ENCODE results near the gene FCHSD2. TPM values are rescaled to one million over a fixed set of nuclear protein-coding genes. Genes with fewer than 3 reads are reported as not detected.

Gene FCHSD2
- total RNA-seq = 10 to 100 TPM; 41.1 to 45.0 TPM
- 44.4 to 46.8 reads per million in 2 donors for total RNA-seq

GRCh38 chr11:73142128-73142377 is at the start of gene FCHSD2:
Gene FCHSD2, minus strand, starts transcription at chr11:73142318. Its CDS starts 441 bp downstream, at chr11:73141877.
- Mint-ChIP-seq H3K4me3 (peak within 1 kb of the TSS; percentile 97), H3K36me3 (ENCODE audit: low read depth) (peaks cover 5% of the 10 kb centered on the region), H3K27me3 (no peaks in the 10 kb centered on the region), H3K4me1 (peaks cover 32% of the 10 kb centered on the region), H3K27ac (peak within 1 kb of the TSS; percentile 100)
- no peaks in the 10 kb centered on the region for H3K9me3 ChIP-seq (ENCODE audit: control insufficient read depth, low read length, poor library complexity, severe bottlenecking)
- DNase-seq (no peak), ATAC-seq (no peak)

- peaks cover 5% of the 10 kb centered on the region for H3K36me3 Mint-ChIP-seq (ENCODE audit: low read depth)
- no peak overlapping the region for H3K4me3 Mint-ChIP-seq
- ATAC-seq = no peak
- peaks cover 23% of the 10 kb centered on the region for H3K27me3 Mint-ChIP-seq
- H3K4me1 Mint-ChIP-seq = peaks cover 2% of the 10 kb centered on the region
- H3K9me3 ChIP-seq (ENCODE audit: control insufficient read depth, low read length, poor library complexity, severe bottlenecking) = no peaks in the 10 kb centered on the region
- no peak for DNase-seq
- H3K27ac Mint-ChIP-seq = no peak overlapping the region
These were observed 49.0 kb upstream of the FCHSD2 start for GRCh38 chr11:73191151-73191550.

- Mint-ChIP-seq H3K27me3 (peaks cover 23% of the 10 kb centered on the region), H3K36me3 (ENCODE audit: low read depth) (peaks cover 5% of the 10 kb centered on the region), H3K4me1 (peaks cover 2% of the 10 kb centered on the region), H3K4me3 (no peak overlapping the region), H3K27ac (no peak overlapping the region)
- DNase-seq = no peak
- H3K9me3 ChIP-seq (ENCODE audit: control insufficient read depth, low read length, poor library complexity, severe bottlenecking) = no peaks in the 10 kb centered on the region
- ATAC-seq = no peak
These were observed 48.4 kb upstream of the FCHSD2 start for GRCh38 chr11:73190557-73190885.

- DNase-seq = no peak
- no peak for ATAC-seq
- peak overlapping the region; percentile 6 for H3K27ac Mint-ChIP-seq
- no peaks in the 10 kb centered on the region for H3K9me3 ChIP-seq (ENCODE audit: control insufficient read depth, low read length, poor library complexity, severe bottlenecking)
- no peak overlapping the region for H3K4me3 Mint-ChIP-seq
- peaks cover 5% of the 10 kb centered on the region for H3K36me3 Mint-ChIP-seq (ENCODE audit: low read depth)
- H3K4me1 Mint-ChIP-seq = peaks cover 6% of the 10 kb centered on the region
- peaks cover 27% of the 10 kb centered on the region for H3K27me3 Mint-ChIP-seq
These were observed 47.8 kb upstream of the FCHSD2 start for GRCh38 chr11:73189723-73190556.

GRCh38 chr11:73189315-73189714 is 47.2 kb upstream of the FCHSD2 start:
- DNase-seq = no peak
- H3K4me3 Mint-ChIP-seq = no peak overlapping the region
- peaks cover 7% of the 10 kb centered on the region for H3K4me1 Mint-ChIP-seq
- peaks cover 31% of the 10 kb centered on the region for H3K27me3 Mint-ChIP-seq
- no peaks in the 10 kb centered on the region for H3K9me3 ChIP-seq (ENCODE audit: control insufficient read depth, low read length, poor library complexity, severe bottlenecking)
- H3K27ac Mint-ChIP-seq = peak overlapping the region; percentile 6
- H3K36me3 Mint-ChIP-seq (ENCODE audit: low read depth) = peaks cover 6% of the 10 kb centered on the region
- peak; percentile 68 for ATAC-seq

GRCh38 chr11:73188301-73188700 is 46.2 kb upstream of the FCHSD2 start:
- H3K4me1 Mint-ChIP-seq = peaks cover 6% of the 10 kb centered on the region
- H3K4me3 Mint-ChIP-seq = no peak overlapping the region
- peaks cover 36% of the 10 kb centered on the region for H3K27me3 Mint-ChIP-seq
- peaks cover 7% of the 10 kb centered on the region for H3K36me3 Mint-ChIP-seq (ENCODE audit: low read depth)
- H3K27ac Mint-ChIP-seq = no peak overlapping the region
- no peaks in the 10 kb centered on the region for H3K9me3 ChIP-seq (ENCODE audit: control insufficient read depth, low read length, poor library complexity, severe bottlenecking)
- no peak for DNase-seq
- ATAC-seq = no peak

- DNase-seq = no peak
- no peak overlapping the region for H3K27ac Mint-ChIP-seq
- H3K4me1 Mint-ChIP-seq = peaks cover 5% of the 10 kb centered on the region
- H3K36me3 Mint-ChIP-seq (ENCODE audit: low read depth) = peaks cover 9% of the 10 kb centered on the region
- H3K27me3 Mint-ChIP-seq = peaks cover 41% of the 10 kb centered on the region
- no peaks in the 10 kb centered on the region for H3K9me3 ChIP-seq (ENCODE audit: control insufficient read depth, low read length, poor library complexity, severe bottlenecking)
- H3K4me3 Mint-ChIP-seq = no peak overlapping the region
- no peak for ATAC-seq
These were observed 45.7 kb upstream of the FCHSD2 start for GRCh38 chr11:73187854-73188253.

- no peak for ATAC-seq
- H3K4me3 Mint-ChIP-seq = no peak overlapping the region
- no peaks in the 10 kb centered on the region for H3K9me3 ChIP-seq (ENCODE audit: control insufficient read depth, low read length, poor library complexity, severe bottlenecking)
- H3K27ac Mint-ChIP-seq = no peak overlapping the region
- H3K4me1 Mint-ChIP-seq = peaks cover 5% of the 10 kb centered on the region
- peaks cover 42% of the 10 kb centered on the region for H3K27me3 Mint-ChIP-seq
- DNase-seq = no peak
- peaks cover 9% of the 10 kb centered on the region for H3K36me3 Mint-ChIP-seq (ENCODE audit: low read depth)
These were observed 44.8 kb upstream of the FCHSD2 start for GRCh38 chr11:73186886-73187285.

- H3K27me3 Mint-ChIP-seq = peaks cover 42% of the 10 kb centered on the region
These were observed 44.3 kb upstream of the FCHSD2 start for GRCh38 chr11:73186294-73186850.

GRCh38 chr11:73185680-73186293 is 43.7 kb upstream of the FCHSD2 start:
- peaks cover 5% of the 10 kb centered on the region for H3K4me1 Mint-ChIP-seq
- H3K27me3 Mint-ChIP-seq = peaks cover 40% of the 10 kb centered on the region
- H3K27ac Mint-ChIP-seq = no peak overlapping the region
- no peaks in the 10 kb centered on the region for H3K9me3 ChIP-seq (ENCODE audit: control insufficient read depth, low read length, poor library complexity, severe bottlenecking)
- ATAC-seq = no peak
- DNase-seq = no peak
- no peak overlapping the region for H3K4me3 Mint-ChIP-seq
- peaks cover 9% of the 10 kb centered on the region for H3K36me3 Mint-ChIP-seq (ENCODE audit: low read depth)

More at GRCh38 chr11:73186294-73186850, 44.3 kb upstream of the FCHSD2 start:
- H3K4me3 Mint-ChIP-seq = no peak overlapping the region
- ATAC-seq (no peak), DNase-seq (no peak)
- H3K9me3 ChIP-seq (ENCODE audit: control insufficient read depth, low read length, poor library complexity, severe bottlenecking) = no peaks in the 10 kb centered on the region
- H3K4me1 Mint-ChIP-seq = peaks cover 5% of the 10 kb centered on the region
- H3K27ac Mint-ChIP-seq = no peak overlapping the region
- H3K36me3 Mint-ChIP-seq (ENCODE audit: low read depth) = peaks cover 9% of the 10 kb centered on the region

- ATAC-seq (peak; percentile 78), DNase-seq (peak in 1 of 3 donors; percentile 29)
- H3K27ac Mint-ChIP-seq = no peak overlapping the region
- H3K4me3 Mint-ChIP-seq = no peak overlapping the region
- H3K4me1 Mint-ChIP-seq = peaks cover 5% of the 10 kb centered on the region
- peaks cover 4% of the 10 kb centered on the region for H3K36me3 Mint-ChIP-seq (ENCODE audit: low read depth)
- no peaks in the 10 kb centered on the region for H3K9me3 ChIP-seq (ENCODE audit: control insufficient read depth, low read length, poor library complexity, severe bottlenecking)
- peaks cover 33% of the 10 kb centered on the region for H3K27me3 Mint-ChIP-seq
These were observed 43.0 kb upstream of the FCHSD2 start for GRCh38 chr11:73184953-73185671.

GRCh38 chr11:73182824-73183321 is 40.8 kb upstream of the FCHSD2 start:
- DNase-seq (no peak), ATAC-seq (no peak)
- H3K27ac Mint-ChIP-seq = no peak overlapping the region
- H3K27me3 Mint-ChIP-seq = peaks cover 36% of the 10 kb centered on the region
- H3K9me3 ChIP-seq (ENCODE audit: control insufficient read depth, low read length, poor library complexity, severe bottlenecking) = no peaks in the 10 kb centered on the region
- H3K4me3 Mint-ChIP-seq = no peak overlapping the region
- H3K4me1 Mint-ChIP-seq = peaks cover 9% of the 10 kb centered on the region
- H3K36me3 Mint-ChIP-seq (ENCODE audit: low read depth) = peaks cover 3% of the 10 kb centered on the region

GRCh38 chr11:73178681-73179080 is 36.6 kb upstream of the FCHSD2 start:
- peaks cover 2% of the 10 kb centered on the region for H3K36me3 Mint-ChIP-seq (ENCODE audit: low read depth)
- no peaks in the 10 kb centered on the region for H3K9me3 ChIP-seq (ENCODE audit: control insufficient read depth, low read length, poor library complexity, severe bottlenecking)
- peaks cover 17% of the 10 kb centered on the region for H3K27me3 Mint-ChIP-seq
- ATAC-seq (no peak), DNase-seq (no peak)
- no peak overlapping the region for H3K27ac Mint-ChIP-seq
- peaks cover 11% of the 10 kb centered on the region for H3K4me1 Mint-ChIP-seq
- no peak overlapping the region for H3K4me3 Mint-ChIP-seq
